Breast epithelium (tissue), 3 donors: Measurements from ENCODE around the gene RGR.

Experiments
- CTCF ChIP-seq, 3 donors: fragments of 450-650 bp; IDR thresholded peaks; one replicate each; pipeline ENCODE4 v1.5.1; 2016 to 2017; ENCODE audit warnings: antibody characterized with exemption in 3 of 3, mild to moderate bottlenecking in 3 of 3, moderate library complexity in 3 of 3
- POLR2A ChIP-seq: fragments of 450-650 bp; IDR thresholded peaks from one replicate; pipeline ENCODE4 v1.6.1; 2016; ENCODE audit warnings: antibody characterized with exemption, mild to moderate bottlenecking, moderate library complexity

- TF ChIP-seq CTCF (IDR thresholded peaks at IDR 0.05) (no peak), POLR2A (no peak)
Observed at GRCh38 chr10:84293574-84294016, 48.7 kb downstream of the RGR start.
